ENCODE results near the gene NRP1. TPM values are rescaled to one million over a fixed set of nuclear protein-coding genes. Genes with fewer than 3 reads are reported as not detected.

NRP1 gene
- total and polyA plus RNA-seq, 9 donors = 39.6 to 134 (median 67.2) TPM

GRCh38 chr10:33365871-33366411 lies 31.5 kb upstream of the NRP1 start:
- Histone ChIP-seq H3K4me1 (ENCODE audit: insufficient read depth) (no peaks in the 10 kb centered on the region), H3K27me3 (no peaks in the 10 kb centered on the region), H3K27ac (no peak overlapping the region), H3K9me3 (no peaks in the 10 kb centered on the region), H3K36me3 (no peaks in the 10 kb centered on the region), H3K4me3 (no peak overlapping the region)
- intact Hi-C loops (cut with DNase I) = no loop called here
- no peak for TF ChIP-seq POLR2A (IDR thresholded peaks at IDR 0.05)
- no peak for TF ChIP-seq EP300 (IDR thresholded peaks at IDR 0.05)
- TF ChIP-seq CTCF (IDR thresholded peaks at IDR 0.05) = no peak
- no peak for DNase-seq

GRCh38 chr10:33365301-33365700 lies 30.8 kb upstream of the NRP1 start:
- 95 to 100% (median 96%) methylated on average over 1 of the region's 1 CpG for WGBS, 3 donors
- no peaks in the 10 kb centered on the region for H3K9me3 ChIP-seq
- intact Hi-C loops (cut with DNase I) = no loop called here
- no peak overlapping the region for H3K27ac ChIP-seq
- H3K27me3 ChIP-seq = no peaks in the 10 kb centered on the region
- no peak overlapping the region for H3K4me3 ChIP-seq
- no peaks in the 10 kb centered on the region for H3K36me3 ChIP-seq
- DNase-seq = no peak
- no peak for TF ChIP-seq EP300 (IDR thresholded peaks at IDR 0.05)
- no peak for TF ChIP-seq CTCF (IDR thresholded peaks at IDR 0.05)
- no peak for TF ChIP-seq POLR2A (IDR thresholded peaks at IDR 0.05)
- no peaks in the 10 kb centered on the region for H3K4me1 ChIP-seq (ENCODE audit: insufficient read depth)

- Histone ChIP-seq H3K27ac (no peak overlapping the region), H3K27me3 (no peaks in the 10 kb centered on the region), H3K36me3 (no peaks in the 10 kb centered on the region), H3K4me3 (no peak overlapping the region), H3K9me3 (no peaks in the 10 kb centered on the region), H3K4me1 (ENCODE audit: insufficient read depth) (no peaks in the 10 kb centered on the region)
- intact Hi-C loops (cut with DNase I) = no loop called here
- TF ChIP-seq EP300 (IDR thresholded peaks at IDR 0.05) = no peak
- TF ChIP-seq POLR2A (IDR thresholded peaks at IDR 0.05) = no peak
- no peak for TF ChIP-seq CTCF (IDR thresholded peaks at IDR 0.05)
- no peak for DNase-seq
Observed at GRCh38 chr10:33363106-33363505, 28.6 kb upstream of the NRP1 start.

GRCh38 chr10:33358016-33358415 lies 23.5 kb upstream of the NRP1 start:
- Histone ChIP-seq H3K27ac (no peak overlapping the region), H3K9me3 (no peaks in the 10 kb centered on the region), H3K4me1 (ENCODE audit: insufficient read depth) (no peaks in the 10 kb centered on the region), H3K4me3 (no peak overlapping the region), H3K36me3 (no peaks in the 10 kb centered on the region), H3K27me3 (no peaks in the 10 kb centered on the region)
- DNase-seq = no peak
- TF ChIP-seq POLR2A (IDR thresholded peaks at IDR 0.05) = no peak
- TF ChIP-seq EP300 (IDR thresholded peaks at IDR 0.05) = no peak
- no peak for TF ChIP-seq CTCF (IDR thresholded peaks at IDR 0.05)
- intact Hi-C loops (cut with DNase I) = no loop called here
- WGBS, 3 donors = 66 to 84% (median 67%) methylated on average over 4 of the region's 4 CpGs
